SU-DHL-6 (cell line): ENCODE measurements around the gene LHX1.

Source experiments
- H2AFZ ChIP-seq: fragments of 200-600 bp; sonication (generic); 2 replicates; pipeline ENCODE4 v1.6.1; 2014; ENCODE audit warnings: low read depth, mild to moderate bottlenecking, moderate library complexity, mixed read lengths, antibody characterized with exemption, low read length; ENCODE audit not compliant: severe bottlenecking
- H3F3A ChIP-seq: fragments of 200-600 bp; shearing (Covaris generic); 2 replicates; pipeline ENCODE4 v1.6.0; 2016; ENCODE audit warnings: antibody characterized with exemption, mild to moderate bottlenecking; ENCODE audit not compliant: insufficient read depth
- H3K27ac ChIP-seq: fragments of 200-600 bp; sonication (generic); 2 replicates; pipeline ENCODE4 v1.5.1; 2016; ENCODE audit warnings: low read depth, mild to moderate bottlenecking, low read length, moderate library complexity, mixed read lengths
- H3K27me3 ChIP-seq: fragments of 200-600 bp; sonication (generic), shearing (Covaris generic); 2 replicates; pipeline ENCODE4 v1.6.0; 2014; ENCODE audit warnings: mild to moderate bottlenecking, low read length
- H3K36me3 ChIP-seq: fragments of 200-600 bp; sonication (generic); 2 replicates; pipeline ENCODE4 v1.6.1; 2014; ENCODE audit warnings: mild to moderate bottlenecking, low read length, mixed read lengths
- H3K4me2 ChIP-seq: fragments of 300-600, 200-600 bp; shearing (Covaris generic), sonication (generic); 2 replicates; pipeline ENCODE4 v1.6.0; 2014; ENCODE audit warnings: low read length, low read depth, mild to moderate bottlenecking; ENCODE audit not compliant: poor library complexity, severe bottlenecking
- H3K4me3 ChIP-seq: fragments of 200-600 bp; sonication (generic); 2 replicates; pipeline ENCODE4 v1.5.1; 2014; ENCODE audit warnings: antibody characterized with exemption, low read length, mild to moderate bottlenecking, mixed read lengths; ENCODE audit not compliant: insufficient read depth, poor library complexity, severe bottlenecking
- H3K79me2 ChIP-seq: fragments of 200-600 bp; sonication (generic); 2 replicates; pipeline ENCODE4 v1.6.1; 2014; ENCODE audit warnings: mild to moderate bottlenecking, low read length, moderate library complexity; ENCODE audit not compliant: insufficient read depth
- H3K9ac ChIP-seq: fragments of 200-600 bp; sonication (generic); 2 replicates; pipeline ENCODE4 v1.7.0; 2014; ENCODE audit warnings: mild to moderate bottlenecking, low read length
- H3K9me2 ChIP-seq: fragments of 200-600 bp; sonication (generic); replicated peaks from 2 replicates; pipeline ENCODE4 v1.6.1; 2014; ENCODE audit warnings: low read length; ENCODE audit not compliant: insufficient read depth
- H3K9me3 ChIP-seq: fragments of 200-600 bp; sonication (generic); 2 replicates; pipeline ENCODE4 v1.6.1; 2014; ENCODE audit warnings: low read length, mixed read lengths; ENCODE audit not compliant: insufficient read depth
- H4K20me1 ChIP-seq: fragments of 200-600 bp; sonication (generic); 2 replicates; pipeline ENCODE4 v1.6.1; 2014; ENCODE audit warnings: low read depth, mild to moderate bottlenecking, antibody characterized with exemption, low read length, moderate library complexity, mixed read lengths
- EZH2phosphoT487 ChIP-seq: fragments of 200-600 bp; sonication (generic), shearing (Covaris generic); conservative IDR thresholded peaks from 2 replicates; pipeline ENCODE4 v1.6.1; 2018; ENCODE audit warnings: mild to moderate bottlenecking, antibody characterized with exemption, low read length, moderate library complexity, mixed read lengths
- TF ChIP-seq, protein P1 (sequence below): fragments of 200-600 bp; sonication (generic); IDR thresholded peaks from one replicate; pipeline ENCODE4 v1.5.1; 2017; ENCODE audit warnings: antibody characterized with exemption, mild to moderate bottlenecking, low read length, moderate library complexity; ENCODE audit not compliant: insufficient read depth, poor library complexity, severe bottlenecking

Gene LHX1

DNA sequence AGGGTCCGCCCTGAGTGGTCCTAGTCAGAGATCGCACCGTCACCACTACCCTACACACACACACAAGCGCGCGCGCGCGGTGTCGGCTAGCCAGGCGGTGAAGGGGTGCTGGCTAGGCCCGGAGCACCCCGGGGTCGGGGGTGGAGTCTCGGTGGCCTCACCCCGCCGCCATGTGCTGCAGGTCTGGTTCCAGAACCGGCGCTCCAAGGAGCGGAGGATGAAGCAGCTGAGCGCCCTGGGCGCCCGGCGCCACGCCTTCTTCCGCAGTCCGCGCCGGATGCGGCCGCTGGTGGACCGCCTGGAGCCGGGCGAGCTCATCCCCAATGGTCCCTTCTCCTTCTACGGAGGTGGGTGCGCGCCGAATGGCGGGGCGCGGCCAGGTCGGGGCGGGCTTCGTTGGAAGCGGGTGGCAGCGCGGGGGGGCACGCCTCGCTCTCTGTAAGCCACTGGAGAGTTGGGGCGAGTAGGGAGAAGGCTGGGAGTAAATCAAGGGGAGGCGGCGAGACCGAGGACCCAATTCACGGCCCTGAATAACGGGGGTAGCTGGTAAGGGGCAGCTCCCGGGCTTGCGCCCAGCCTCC lies 4.8 kb downstream of the LHX1 start:
- Histone ChIP-seq H3K27me3 (no peaks in the 10 kb centered on the region), H3K4me2 (no peak overlapping the region)

DNA sequence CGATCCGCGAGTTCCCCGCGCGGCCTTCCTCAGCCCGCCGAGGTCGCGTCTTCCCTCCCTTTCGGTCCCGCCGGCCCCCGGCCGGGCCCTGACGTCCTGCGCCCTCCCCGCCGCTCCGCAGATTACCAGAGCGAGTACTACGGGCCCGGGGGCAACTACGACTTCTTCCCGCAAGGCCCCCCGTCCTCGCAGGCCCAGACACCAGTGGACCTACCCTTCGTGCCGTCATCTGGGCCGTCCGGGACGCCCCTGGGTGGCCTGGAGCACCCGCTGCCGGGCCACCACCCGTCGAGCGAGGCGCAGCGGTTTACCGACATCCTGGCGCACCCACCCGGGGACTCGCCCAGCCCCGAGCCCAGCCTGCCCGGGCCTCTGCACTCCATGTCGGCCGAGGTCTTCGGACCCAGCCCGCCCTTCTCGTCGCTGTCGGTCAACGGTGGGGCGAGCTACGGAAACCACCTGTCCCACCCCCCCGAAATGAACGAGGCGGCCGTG lies 5.4 kb downstream of the LHX1 start:
- Histone ChIP-seq H3K9me3 (no peaks in the 10 kb centered on the region), H3K79me2 (no peaks in the 10 kb centered on the region), H3K27me3 (no peaks in the 10 kb centered on the region), H3F3A (no peaks in the 10 kb centered on the region), H3K4me2 (no peak overlapping the region), H3K36me3 (no peaks in the 10 kb centered on the region), H3K27ac (no peak overlapping the region), H2AFZ (no peak overlapping the region), H3K4me3 (no peak overlapping the region), H3K9me2 (no peaks in the 10 kb centered on the region), H3K9ac (no peak overlapping the region), H4K20me1 (no peaks in the 10 kb centered on the region)
- TF ChIP-seq EZH2phosphoT487: no peak
- TF ChIP-seq, protein P1, sequence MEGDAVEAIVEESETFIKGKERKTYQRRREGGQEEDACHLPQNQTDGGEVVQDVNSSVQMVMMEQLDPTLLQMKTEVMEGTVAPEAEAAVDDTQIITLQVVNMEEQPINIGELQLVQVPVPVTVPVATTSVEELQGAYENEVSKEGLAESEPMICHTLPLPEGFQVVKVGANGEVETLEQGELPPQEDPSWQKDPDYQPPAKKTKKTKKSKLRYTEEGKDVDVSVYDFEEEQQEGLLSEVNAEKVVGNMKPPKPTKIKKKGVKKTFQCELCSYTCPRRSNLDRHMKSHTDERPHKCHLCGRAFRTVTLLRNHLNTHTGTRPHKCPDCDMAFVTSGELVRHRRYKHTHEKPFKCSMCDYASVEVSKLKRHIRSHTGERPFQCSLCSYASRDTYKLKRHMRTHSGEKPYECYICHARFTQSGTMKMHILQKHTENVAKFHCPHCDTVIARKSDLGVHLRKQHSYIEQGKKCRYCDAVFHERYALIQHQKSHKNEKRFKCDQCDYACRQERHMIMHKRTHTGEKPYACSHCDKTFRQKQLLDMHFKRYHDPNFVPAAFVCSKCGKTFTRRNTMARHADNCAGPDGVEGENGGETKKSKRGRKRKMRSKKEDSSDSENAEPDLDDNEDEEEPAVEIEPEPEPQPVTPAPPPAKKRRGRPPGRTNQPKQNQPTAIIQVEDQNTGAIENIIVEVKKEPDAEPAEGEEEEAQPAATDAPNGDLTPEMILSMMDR: no peak

More for the DNA sequence above, 4.8 kb downstream of the LHX1 start:
- Histone ChIP-seq H3K27ac (no peak overlapping the region), H3K4me3 (no peak overlapping the region), H3F3A (no peaks in the 10 kb centered on the region), H2AFZ (no peak overlapping the region), H3K36me3 (no peaks in the 10 kb centered on the region), H4K20me1 (no peaks in the 10 kb centered on the region), H3K79me2 (no peaks in the 10 kb centered on the region), H3K9me3 (no peaks in the 10 kb centered on the region), H3K9ac (no peak overlapping the region), H3K9me2 (no peaks in the 10 kb centered on the region)
- TF ChIP-seq, protein P1: no peak
- no peak for TF ChIP-seq EZH2phosphoT487

- Histone ChIP-seq H3K4me2 (no peak overlapping the region), H3F3A (no peaks in the 10 kb centered on the region), H3K9me2 (no peaks in the 10 kb centered on the region), H3K9me3 (no peaks in the 10 kb centered on the region), H4K20me1 (no peaks in the 10 kb centered on the region), H3K36me3 (no peaks in the 10 kb centered on the region), H2AFZ (no peak overlapping the region), H3K4me3 (no peak overlapping the region), H3K27me3 (no peaks in the 10 kb centered on the region), H3K79me2 (no peaks in the 10 kb centered on the region), H3K27ac (no peak overlapping the region), H3K9ac (no peak overlapping the region)
- TF ChIP-seq, protein P1: no peak
- no peak for TF ChIP-seq EZH2phosphoT487
These were observed 6.2 kb downstream of the LHX1 start for GRCh38 chr17:36943250-36944191.
